GM19023 (cell line): Measurements from ENCODE around the gene TMEM248.
"Not testable (repeated sequence)": the region's sequence is repeated elsewhere in the genome, so short reads cannot be mapped to it uniquely, and the experiment has no call there.

Source experiments
- ATAC-seq: cut with Tn5 transposase; IDR thresholded peaks from one replicate; pipeline ENCODE4 v1.9.1; 2021; ENCODE audit warnings: mild to moderate bottlenecking, moderate library complexity; ENCODE audit not compliant: unreplicated experiment

Gene TMEM248

DNA sequence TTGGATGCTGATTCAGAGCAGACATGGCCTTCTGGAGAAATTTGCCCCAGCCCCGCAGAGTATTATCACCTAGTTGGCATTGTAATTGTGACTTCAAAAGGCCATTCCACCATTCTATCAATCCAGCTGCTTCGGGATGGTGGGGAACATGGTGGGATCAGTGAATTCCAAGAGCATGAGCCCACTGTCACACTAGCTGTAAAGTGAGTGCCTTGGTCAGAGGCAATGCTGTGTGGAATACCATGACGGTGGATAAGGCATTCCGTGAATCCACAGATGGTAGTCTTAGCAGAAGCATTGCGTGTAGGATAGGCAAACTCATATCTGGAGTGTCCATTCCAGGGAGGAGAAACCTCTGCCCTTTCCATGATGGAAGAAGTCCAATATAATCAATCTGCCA, 13.3 kb upstream of the TMEM248 start:
- ATAC-seq = no peak

DNA sequence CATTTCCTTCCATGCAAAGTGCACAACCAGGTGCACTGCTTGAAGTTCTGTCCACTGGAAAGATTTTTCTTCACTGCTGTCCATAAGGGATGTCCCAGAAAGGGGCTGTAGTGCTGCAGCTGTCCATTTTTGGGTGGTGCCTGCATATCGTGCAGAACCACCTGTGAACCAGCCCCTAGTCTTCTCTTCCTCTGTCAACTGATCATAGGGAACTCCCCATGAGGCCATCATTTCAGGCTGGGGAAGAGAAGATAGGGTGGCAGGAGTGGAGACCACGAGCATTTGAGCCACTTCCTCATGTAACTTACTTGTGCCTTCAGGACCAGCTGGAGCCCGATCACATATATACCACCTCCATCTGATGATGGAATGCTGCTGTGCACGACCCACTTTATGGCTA, 12.4 kb upstream of the TMEM248 start:
- ATAC-seq = not testable (repeated sequence)

DNA sequence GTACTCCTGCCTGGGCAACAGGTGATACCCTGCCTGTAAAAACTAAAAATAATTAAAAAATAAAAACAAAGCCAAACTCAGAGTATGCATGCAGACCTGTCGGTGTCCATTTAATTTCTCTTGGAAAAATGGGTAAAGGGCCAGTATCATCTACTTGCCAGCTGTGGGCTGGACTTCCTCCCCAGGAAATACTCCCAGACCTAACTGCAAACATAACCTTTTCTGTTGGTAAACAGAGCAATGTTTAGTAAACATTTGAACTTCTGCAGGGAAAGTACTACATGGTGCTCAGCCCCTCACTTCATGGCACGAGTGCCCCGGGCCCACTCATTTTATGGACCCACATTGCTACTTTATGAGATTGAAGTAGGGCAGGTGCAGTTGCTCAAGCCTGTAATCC, 10.2 kb upstream of the TMEM248 start:
- no peak for ATAC-seq

DNA sequence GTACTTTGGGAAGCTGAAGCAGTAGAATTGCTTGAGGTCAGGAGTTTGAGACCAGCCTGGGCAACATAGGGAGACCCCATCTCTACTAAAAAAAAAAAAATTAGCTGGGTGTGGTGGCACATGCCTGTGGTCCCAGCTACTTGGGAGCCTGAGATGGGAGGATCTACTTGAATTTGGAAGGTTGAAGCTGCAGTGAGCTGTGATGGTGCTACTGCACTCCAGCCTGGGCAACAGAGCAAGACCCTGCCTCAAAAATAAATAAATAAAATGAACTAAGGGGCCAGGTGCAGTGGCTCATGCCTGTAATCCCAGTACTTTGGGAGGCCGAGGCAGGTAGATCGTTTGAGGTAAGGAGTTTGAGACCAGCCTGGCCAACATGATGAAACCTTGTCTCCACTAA, 9.8 kb upstream of the TMEM248 start:
- ATAC-seq = not testable (repeated sequence)

DNA sequence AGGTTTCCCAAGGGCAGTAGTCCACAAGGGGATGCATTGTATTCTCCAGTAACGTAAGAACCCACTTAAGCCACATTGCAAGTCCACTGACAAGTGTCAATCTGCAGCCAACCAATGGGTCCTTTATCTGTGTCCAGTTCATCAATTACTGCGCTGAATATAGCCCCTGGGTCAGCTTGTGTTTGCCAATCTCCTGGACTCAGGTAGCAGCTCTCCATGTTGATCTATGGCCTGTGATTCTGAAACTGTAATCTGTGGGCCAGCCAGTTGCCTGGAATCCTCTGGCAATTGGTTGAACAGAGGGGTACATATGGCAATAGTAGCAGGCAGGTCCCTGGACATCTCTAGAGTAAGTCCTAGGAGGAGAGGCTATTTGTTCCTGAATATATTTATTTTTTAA, 8.8 kb upstream of the TMEM248 start:
- ATAC-seq = no peak

DNA sequence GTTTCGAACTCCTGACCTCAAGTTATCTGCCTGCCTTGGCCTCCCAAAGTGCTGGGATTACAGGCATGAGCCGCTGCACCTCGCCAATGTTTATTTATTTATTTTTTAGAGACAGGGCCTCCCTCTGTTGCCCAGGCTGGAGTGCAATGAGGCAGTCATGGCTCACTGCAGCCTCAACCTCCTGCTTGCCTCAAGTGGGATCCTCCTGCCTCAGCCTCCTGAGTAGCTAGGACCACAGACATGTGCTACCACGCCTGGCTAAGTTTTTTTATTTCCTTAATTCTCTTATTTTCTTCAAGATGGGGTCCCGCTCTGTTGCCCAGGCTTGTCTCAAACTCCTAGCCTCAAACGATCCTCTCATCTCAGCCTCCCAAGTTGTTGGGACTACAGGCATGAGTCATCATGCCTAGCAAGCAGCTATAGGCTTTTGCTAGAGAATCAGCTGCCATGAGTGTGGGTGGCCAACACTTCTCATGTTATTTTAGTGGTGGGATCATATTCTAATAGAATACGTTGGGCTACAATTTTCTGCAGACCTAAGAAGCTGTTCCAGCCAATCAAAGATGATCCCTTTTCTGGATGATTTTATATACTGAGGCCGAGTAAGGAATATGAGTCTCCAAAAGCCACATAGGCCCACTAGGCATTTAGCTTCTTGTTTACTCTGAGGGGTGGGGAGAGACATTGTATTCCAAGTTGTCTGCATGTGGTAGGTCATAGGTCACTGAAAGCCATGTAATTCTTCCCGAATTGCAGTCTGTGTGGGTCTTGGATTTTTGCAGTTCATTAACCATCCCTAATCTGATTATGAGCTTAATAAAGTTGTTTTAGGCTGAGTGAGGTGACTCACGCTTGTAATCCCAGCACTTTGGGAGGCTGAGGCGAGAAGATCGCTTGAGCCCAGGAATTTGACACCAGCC, 7.6 kb upstream of the TMEM248 start:
- no peak for ATAC-seq

DNA sequence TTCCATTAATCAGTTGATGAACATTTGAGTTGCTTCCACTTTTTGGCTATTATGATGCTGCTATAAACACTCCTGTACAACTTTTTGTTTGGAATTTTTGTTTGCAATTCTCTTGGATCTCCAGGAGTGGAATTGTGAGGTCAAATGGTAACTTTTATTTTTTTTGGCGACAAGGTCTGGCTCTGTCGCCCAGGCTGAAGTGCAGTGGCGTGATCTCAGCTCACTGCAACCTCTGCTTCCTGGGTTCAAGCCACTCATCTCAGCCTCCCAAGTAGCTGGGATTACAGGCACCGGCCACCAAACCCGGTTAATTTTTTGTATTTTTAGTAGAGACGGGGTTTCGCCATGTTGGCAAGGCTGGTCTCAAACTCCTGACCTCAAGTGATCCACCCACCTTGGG, 3.1 kb upstream of the TMEM248 start:
- not testable (repeated sequence) for ATAC-seq

DNA sequence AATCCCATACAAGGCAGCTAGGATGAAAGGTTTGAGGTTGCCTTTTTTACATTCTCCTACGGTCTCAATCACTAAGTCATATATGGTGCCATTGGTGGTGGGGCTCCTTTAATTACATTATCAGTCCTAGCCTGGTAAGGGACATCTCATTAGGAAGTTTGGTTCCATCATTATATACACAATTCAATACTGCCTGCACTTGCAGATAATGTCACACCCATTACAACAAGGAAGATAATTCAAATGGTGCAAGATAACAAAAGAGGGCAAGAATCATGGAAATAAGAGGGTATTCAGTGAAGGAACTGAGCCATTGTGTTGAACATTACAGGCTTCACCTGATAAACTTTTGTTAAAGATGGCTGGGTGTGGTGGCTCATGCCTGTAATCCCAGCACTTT, 1.7 kb upstream of the TMEM248 start:
- ATAC-seq = no peak

DNA sequence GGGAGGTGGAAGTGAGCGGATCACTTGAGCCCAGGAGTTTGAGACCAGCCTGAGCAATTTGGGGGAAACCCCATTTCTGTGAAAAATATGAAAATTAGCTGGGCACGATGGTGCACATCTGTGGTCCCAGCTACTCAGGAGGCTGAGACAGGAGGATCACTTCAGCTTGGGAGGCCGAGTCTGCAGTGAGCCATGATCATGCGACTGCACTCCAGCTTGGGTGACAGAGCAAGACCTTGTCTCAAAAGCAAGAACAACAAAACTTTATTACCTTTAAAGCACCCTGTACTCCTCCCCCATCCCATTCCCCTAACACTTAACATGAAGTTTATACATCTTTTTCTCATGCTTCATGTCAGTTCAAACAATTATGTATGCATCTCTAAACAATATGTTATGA, 1.3 kb upstream of the TMEM248 start:
- no peak for ATAC-seq

DNA sequence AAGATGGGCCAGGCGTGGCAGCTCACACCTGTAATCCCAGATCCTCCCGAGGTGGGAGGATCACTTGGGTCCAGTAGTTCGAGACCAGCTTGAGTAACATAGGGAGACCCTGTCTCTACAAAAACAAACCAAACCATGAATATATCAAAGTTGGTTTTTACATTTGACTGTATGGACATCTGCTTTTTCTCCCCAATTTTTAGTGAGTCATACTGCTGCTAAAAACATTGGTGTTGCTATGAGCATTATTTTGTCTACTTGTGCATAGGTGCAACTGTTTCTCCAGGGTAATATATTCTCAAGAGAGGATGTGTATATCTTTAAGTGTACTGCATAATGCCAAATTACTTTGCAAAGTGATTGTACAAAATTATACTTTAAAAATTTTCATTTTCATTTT, 769 bp upstream of the TMEM248 start:
- ATAC-seq = no peak

DNA sequence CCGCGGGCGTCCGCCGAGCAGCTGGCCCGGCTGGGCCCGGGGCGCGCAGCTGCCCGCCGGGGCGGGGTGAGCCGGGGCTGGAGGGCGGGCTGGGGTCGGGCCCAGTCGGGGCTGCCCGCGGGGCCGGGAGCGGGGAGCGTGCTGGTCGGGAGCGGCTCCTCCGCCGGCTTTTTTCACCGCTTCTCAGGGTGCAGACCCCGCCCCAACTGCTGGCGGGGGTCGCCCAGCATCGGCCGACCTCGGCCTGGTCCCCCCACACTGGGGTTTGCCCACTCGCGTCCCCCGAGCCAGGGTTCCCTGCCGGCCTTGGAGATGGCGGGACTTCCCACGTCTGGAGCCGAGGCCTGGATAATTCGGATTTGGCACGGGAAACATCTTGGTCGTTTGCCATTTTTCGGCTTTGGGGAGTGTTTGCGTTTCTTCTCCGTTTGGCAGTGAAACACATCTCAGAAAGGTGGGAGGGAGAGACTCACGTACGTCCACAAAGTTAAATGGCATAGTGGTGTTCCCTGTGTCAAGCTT, 432 bp downstream of the TMEM248 start:
- ATAC-seq = peak; percentile 14

DNA sequence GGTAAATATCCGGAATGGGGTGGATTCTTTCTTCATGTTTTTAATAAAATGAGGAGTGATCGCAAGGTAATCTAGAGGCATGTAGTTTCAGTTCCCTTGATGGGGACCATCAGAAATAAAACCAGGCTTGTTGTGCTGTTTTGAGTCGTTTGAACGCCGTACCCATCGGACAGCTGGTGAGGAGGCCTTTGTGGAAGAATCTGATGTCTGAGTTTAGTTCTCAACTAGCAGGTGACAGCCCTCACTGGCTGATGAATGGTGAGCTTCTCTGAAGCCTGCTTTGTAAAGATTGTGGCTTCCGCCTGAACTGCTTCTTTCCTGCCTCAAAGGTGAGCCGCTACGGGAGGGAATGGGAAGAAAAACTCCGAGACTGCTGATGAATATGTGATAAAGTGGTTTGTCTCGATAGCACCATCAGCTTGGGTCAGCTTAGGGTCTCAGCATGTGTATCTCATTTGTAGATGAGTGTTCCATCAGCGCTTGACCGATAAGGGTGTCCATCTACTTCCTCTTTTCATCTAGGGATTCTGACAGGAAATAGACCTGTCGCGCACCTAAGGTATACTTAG, 977 bp downstream of the TMEM248 start:
- peak; percentile 24 for ATAC-seq

DNA sequence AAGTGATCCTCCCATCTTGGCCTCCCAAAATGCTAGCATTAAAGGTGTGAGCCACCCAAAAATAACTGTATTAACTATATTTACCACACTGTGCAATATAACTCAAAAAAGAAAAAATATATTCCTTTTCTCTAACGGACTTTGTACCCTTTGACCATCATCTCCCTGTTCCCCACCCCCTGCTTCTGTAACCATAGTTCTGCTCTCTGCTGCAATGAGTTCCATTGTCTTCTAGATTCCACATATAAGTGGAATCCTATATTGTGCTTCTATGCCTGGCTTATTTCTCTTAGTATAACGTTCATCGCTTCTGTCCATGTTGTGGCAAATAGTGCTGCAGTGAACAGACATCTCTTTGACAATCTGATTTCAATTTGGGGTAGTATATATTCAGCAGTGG, 4.2 kb downstream of the TMEM248 start:
- no peak for ATAC-seq

DNA sequence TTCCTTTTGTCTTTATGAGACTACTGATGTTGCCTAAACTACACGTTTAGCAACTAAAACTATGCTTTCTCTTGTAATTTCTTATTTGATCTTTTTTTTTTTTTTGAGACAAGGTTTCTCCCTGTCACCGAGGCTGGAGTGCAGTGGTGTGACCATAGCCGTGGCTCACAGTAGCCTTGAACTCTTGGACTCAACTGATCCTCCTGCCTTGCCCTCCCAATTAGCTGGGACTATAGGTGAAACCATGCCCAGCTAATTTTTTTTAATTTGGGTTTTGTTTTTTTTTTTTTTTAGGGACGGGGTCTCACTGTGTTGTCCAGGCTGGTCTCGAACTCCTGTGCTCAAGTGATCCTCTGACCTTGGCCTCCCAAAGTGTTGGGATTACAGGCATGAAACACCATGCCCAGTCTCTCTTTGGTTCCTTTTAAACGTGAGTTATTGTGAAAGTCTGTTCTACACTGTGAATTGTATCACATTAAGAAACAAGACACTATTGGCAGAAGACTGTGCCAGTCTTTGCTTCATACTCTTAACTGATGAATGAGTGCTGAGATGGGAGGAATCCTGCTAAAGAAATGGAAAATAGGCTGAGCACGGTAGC, 6.4 kb downstream of the TMEM248 start:
- no peak for ATAC-seq

DNA sequence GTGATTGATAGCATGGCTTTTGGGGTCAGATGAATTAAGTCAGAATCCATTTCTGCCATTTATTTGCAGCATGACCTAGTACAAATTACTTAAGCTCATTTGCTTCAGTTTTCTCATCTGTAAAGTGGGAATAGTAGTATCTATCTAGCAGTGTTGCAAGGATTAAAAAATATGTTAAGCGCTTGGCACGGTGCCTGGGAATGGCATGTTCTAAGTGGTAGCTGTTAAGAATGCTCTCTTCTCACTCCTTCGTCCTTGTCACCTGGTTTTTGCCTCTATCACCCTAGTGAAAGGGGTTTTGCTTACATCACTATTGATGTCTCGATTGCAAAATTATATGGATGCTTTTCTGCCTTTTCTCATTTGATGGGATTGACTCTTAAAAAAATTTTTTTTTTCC, 7.4 kb downstream of the TMEM248 start:
- no peak for ATAC-seq

DNA sequence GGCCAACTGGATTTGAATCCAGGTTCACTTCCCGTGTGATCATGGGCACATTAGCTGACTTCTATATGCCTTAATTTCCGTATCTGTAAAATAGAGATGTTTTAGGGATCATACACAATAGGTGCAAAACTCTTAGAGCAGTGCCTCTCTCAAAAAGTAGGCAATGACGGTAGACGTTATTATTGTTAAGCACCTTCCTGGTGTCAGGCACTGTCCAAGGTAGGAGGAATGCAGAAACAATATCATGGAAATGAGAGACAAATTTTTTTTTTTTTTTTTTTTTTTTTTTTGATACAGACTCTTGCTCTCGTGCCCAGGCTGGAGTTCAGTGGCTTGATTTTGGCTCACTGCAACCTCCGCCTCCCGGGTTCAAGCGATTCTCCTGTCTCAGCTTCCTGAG, 8.1 kb downstream of the TMEM248 start:
- ATAC-seq = no peak

DNA sequence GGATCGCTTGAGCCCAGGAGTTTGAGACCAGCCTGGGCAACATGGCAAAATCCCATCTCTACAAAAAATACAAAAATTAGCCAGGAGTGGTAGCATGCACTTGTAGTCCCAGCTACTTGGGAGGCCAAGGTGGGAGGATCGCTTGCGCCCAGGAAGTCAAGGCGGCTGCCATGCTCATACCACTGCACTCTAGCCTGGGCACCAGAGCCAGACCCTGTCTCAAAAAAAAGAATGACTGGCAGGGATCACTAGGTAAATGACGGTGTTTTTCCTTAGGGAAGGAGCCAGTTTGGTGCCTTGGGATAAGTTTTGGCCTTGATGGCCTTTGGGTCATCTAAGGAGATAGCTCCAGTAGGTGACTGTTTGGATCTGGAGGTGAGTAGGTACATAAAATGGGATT, 8.9 kb downstream of the TMEM248 start:
- ATAC-seq = no peak

DNA sequence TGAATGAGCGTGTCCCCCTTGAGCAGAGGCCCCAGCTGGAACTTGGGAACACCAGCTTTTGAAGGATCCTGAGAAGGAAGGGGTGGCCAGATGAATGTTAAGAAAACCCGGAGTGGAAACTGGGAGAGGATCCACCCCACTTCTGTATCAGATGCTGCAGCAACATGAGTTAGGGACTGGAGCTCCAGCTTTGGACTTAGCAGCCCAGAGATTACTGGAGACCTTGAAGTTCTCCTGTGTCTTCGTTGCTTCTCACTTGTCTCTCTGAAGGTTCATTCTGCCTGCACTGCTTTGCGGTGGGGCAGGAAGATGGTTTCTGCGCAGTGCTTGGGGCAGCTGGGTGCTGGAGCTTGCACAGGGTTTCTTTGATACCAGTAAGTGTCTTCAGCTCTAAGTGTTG, 9.3 kb downstream of the TMEM248 start:
- no peak for ATAC-seq

DNA sequence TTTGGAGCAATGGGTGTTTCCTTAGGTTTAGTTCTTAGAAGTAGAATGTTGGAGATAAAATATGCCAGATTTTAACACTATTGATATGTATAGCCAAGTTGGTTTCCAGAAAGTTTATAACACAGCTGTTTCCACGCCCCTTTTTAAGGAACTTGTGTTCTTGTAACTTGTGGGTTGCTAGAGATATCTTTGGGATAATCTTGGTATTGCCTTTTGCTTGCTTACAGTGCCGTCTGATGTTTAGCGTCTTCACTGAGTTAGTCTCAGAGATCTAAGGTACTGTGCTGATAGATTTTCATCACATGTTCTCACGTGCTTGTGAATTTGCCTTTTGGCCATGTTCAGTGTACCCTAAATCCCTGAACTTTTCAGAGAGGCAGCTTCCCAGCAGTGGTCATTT, 12.4 kb downstream of the TMEM248 start:
- ATAC-seq = no peak

DNA sequence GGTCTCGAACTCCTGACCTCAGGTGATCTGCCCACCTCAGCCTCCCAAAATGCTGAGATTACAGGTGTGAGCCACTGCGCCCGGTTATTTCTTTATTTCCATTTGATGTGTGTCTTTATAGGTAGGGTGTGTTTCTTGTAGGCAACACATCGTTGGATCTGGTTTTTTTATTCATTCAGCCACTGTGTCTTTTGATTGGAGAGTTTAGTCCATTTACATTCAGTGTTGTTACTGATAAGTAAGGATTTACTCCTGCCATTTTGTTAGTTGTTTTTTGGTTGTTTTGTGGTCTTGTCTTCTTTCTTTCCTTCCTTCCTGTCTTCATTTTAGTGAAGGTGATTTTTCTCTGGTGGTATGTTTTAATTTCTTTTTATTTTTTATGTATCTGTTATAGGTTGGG, 16.9 kb downstream of the TMEM248 start:
- ATAC-seq = no peak

DNA sequence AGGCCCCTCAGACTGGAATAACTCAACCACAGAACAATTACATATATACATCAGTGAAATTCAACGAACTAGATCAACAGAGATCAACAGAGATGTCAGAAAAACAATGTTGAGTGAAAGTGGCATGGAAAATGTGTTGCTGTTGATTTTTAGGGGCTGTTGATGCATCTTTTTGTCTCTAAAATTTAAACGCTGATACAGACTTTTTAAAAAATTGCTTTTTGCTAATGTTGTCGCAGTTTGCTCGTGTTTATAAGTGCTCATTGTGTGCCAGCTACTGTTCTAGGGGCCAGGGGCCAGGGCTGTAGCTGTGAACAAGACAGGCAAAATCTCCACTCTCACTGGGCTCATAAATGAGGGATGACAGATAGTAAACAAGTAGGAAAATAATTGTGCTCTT, 18.3 kb downstream of the TMEM248 start:
- no peak for ATAC-seq

DNA sequence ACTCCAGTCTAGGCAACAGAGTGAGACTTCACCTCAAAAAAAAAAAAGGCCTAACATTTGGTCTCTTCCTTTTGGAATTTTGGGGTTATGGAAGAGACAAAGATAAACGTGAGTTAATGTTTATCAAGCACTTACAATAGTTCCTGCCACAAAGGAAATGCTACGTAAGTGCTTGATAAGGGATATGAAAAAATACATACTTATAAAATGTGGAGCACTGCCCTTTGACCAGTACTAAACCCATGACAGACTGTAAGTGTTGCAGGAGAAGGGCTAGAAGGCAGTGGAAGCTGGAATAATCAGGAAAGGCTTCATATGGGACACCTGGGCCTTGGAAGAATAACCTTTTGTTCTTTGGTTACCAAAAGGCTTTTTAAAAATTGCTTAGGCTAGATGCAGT, 25.5 kb downstream of the TMEM248 start:
- ATAC-seq = no peak
